ENCODE data around the gene LYPD6B.

Gene LYPD6B

GRCh38 chr2:149064856-149065630, 26.5 kb downstream of the LYPD6B start:
- no peak overlapping the region for H3K4me3 ChIP-seq (ENCODE audit: low read length)
- DNase-seq (ENCODE audit: low read depth, low spot score), result no peak

- H3K4me3 ChIP-seq (ENCODE audit: low read length), result no peak overlapping the region
- no peak for DNase-seq (ENCODE audit: low read depth, low spot score)
Observed at GRCh38 chr2:149068225-149068995, 29.9 kb downstream of the LYPD6B start.

- no peak overlapping the region for H3K4me3 ChIP-seq (ENCODE audit: low read length)
- peak; percentile 83 for DNase-seq (ENCODE audit: low read depth, low spot score)
Observed at GRCh38 chr2:149068996-149069888, 30.7 kb downstream of the LYPD6B start.

- DNase-seq (ENCODE audit: low read depth, low spot score), result no peak
- H3K4me3 ChIP-seq (ENCODE audit: low read length), result no peak overlapping the region
Observed at GRCh38 chr2:149070681-149071320, 32.3 kb downstream of the LYPD6B start.

- H3K4me3 ChIP-seq (ENCODE audit: low read length), result no peak overlapping the region
- no peak for DNase-seq (ENCODE audit: low read depth, low spot score)
Observed at GRCh38 chr2:149075105-149075504, 36.6 kb downstream of the LYPD6B start.

GRCh38 chr2:149075853-149076252, 37.4 kb downstream of the LYPD6B start:
- H3K4me3 ChIP-seq (ENCODE audit: low read length), result no peak overlapping the region
- no peak for DNase-seq (ENCODE audit: low read depth, low spot score)

GRCh38 chr2:149076863-149077412, 38.4 kb downstream of the LYPD6B start:
- no peak overlapping the region for H3K4me3 ChIP-seq (ENCODE audit: low read length)
- no peak for DNase-seq (ENCODE audit: low read depth, low spot score)

GRCh38 chr2:149077861-149078260, 39.4 kb downstream of the LYPD6B start:
- no peak overlapping the region for H3K4me3 ChIP-seq (ENCODE audit: low read length)
- DNase-seq (ENCODE audit: low read depth, low spot score), result no peak

GRCh38 chr2:149080099-149080498, 41.6 kb downstream of the LYPD6B start:
- DNase-seq (ENCODE audit: low read depth, low spot score), result no peak
- no peak overlapping the region for H3K4me3 ChIP-seq (ENCODE audit: low read length)

- no peak for DNase-seq (ENCODE audit: low read depth, low spot score)
- no peak overlapping the region for H3K4me3 ChIP-seq (ENCODE audit: low read length)
Observed at GRCh38 chr2:149080971-149081370, 42.5 kb downstream of the LYPD6B start.

GRCh38 chr2:149082079-149082478, 43.6 kb downstream of the LYPD6B start:
- no peak for DNase-seq (ENCODE audit: low read depth, low spot score)
- H3K4me3 ChIP-seq (ENCODE audit: low read length), result no peak overlapping the region

GRCh38 chr2:149082735-149083134, 44.2 kb downstream of the LYPD6B start:
- DNase-seq (ENCODE audit: low read depth, low spot score), result no peak
- no peak overlapping the region for H3K4me3 ChIP-seq (ENCODE audit: low read length)

GRCh38 chr2:149084924-149085795, 46.7 kb downstream of the LYPD6B start:
- no peak for DNase-seq (ENCODE audit: low read depth, low spot score)
- H3K4me3 ChIP-seq (ENCODE audit: low read length), result no peak overlapping the region

GRCh38 chr2:149087751-149088150, 49.3 kb downstream of the LYPD6B start:
- DNase-seq (ENCODE audit: low read depth, low spot score), result peak; percentile 2
- no peak overlapping the region for H3K4me3 ChIP-seq (ENCODE audit: low read length)

- DNase-seq (ENCODE audit: low read depth, low spot score), result no peak
Observed at GRCh38 chr2:149089068-149089467, 50.6 kb downstream of the LYPD6B start.

GRCh38 chr2:149090706-149091105, 52.2 kb downstream of the LYPD6B start:
- H3K4me3 ChIP-seq (ENCODE audit: low read length), result no peak overlapping the region
- DNase-seq (ENCODE audit: low read depth, low spot score), result no peak

More at GRCh38 chr2:149089068-149089467, 50.6 kb downstream of the LYPD6B start:
- H3K4me3 ChIP-seq (ENCODE audit: low read length), result no peak overlapping the region

- H3K4me3 ChIP-seq (ENCODE audit: low read length), result no peak overlapping the region
- no peak for DNase-seq (ENCODE audit: low read depth, low spot score)
Observed at GRCh38 chr2:149093579-149093978, 55.1 kb downstream of the LYPD6B start.

Measured in Jurkat, Clone E6-1 (cell line).